ENCODE data around the gene FSTL5.

Gene FSTL5

DNA sequence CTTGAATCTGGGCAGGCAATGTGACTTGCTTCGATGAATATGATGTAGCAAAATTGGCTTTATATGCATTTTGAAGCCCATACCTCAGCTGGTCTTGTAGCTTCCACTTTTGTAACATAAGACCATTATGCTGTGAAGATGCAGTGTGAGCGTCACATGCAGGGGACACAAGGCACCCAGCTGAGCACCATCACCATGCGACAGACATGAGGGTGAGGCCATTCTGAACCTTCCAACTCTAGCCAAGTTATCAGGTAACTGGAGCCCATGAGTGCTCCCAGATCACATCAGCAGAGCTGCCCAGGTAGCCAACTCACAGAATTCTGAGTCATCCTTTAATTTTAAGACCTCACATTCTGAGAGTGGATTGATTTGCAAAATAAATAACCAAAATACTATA, 705.9 kb downstream of the FSTL5 start:
- Histone ChIP-seq H3K4me3 (ENCODE audit: insufficient read length, low read depth) (no peak overlapping the region), H3K9ac (ENCODE audit: insufficient read length, low read depth) (no peak overlapping the region), H3K36me3 (ENCODE audit: insufficient read depth, insufficient read length, low read length) (no peaks in the 10 kb centered on the region), H3K4me1 (ENCODE audit: insufficient read depth, insufficient read length) (no peaks in the 10 kb centered on the region), H3K9me3 (ENCODE audit: insufficient read depth, low read length) (no peaks in the 10 kb centered on the region), H3K27me3 (ENCODE audit: insufficient read depth, insufficient read length) (no peaks in the 10 kb centered on the region)
- TF ChIP-seq ZNF274 (IDR thresholded peaks at IDR 0.05; ENCODE audit: low read depth, low read length): no peak
- TF ChIP-seq SUZ12 (IDR thresholded peaks at IDR 0.05; ENCODE audit: extremely low read depth, insufficient read depth, insufficient read length): no peak
- no peak for TF ChIP-seq YY1 (IDR thresholded peaks at IDR 0.05; ENCODE audit: insufficient read depth, insufficient read length)
- DNase-seq (ENCODE audit: low read depth, low spot score): no peak

DNA sequence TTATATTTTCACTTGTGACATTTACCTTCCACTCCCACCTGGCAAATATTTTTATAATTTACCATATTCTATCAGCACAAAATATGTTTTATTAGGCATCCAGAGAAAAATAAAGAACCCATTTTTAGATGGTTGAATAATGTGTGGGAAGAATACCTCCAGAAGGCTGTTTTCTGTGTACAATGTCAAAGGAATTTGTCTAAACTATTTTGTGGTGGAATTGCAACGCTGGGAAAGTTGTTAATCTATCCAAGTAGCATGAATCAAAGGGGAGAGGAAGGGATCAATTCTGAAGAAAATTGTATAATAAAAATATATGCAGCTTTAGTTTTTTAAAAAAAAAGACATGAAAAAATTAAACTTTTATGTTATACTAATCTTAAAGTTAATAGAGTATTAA, 706.5 kb downstream of the FSTL5 start:
- Histone ChIP-seq H3K9me3 (ENCODE audit: insufficient read depth, low read length) (no peaks in the 10 kb centered on the region), H3K4me1 (ENCODE audit: insufficient read depth, insufficient read length) (no peaks in the 10 kb centered on the region), H3K27me3 (ENCODE audit: insufficient read depth, insufficient read length) (no peaks in the 10 kb centered on the region), H3K4me3 (ENCODE audit: insufficient read length, low read depth) (no peak overlapping the region), H3K36me3 (ENCODE audit: insufficient read depth, insufficient read length, low read length) (no peaks in the 10 kb centered on the region), H3K9ac (ENCODE audit: insufficient read length, low read depth) (no peak overlapping the region)
- no peak for TF ChIP-seq ZNF274 (IDR thresholded peaks at IDR 0.05; ENCODE audit: low read depth, low read length)
- TF ChIP-seq YY1 (IDR thresholded peaks at IDR 0.05; ENCODE audit: insufficient read depth, insufficient read length): no peak
- TF ChIP-seq SUZ12 (IDR thresholded peaks at IDR 0.05; ENCODE audit: extremely low read depth, insufficient read depth, insufficient read length): no peak
- no peak for DNase-seq (ENCODE audit: low read depth, low spot score)

DNA sequence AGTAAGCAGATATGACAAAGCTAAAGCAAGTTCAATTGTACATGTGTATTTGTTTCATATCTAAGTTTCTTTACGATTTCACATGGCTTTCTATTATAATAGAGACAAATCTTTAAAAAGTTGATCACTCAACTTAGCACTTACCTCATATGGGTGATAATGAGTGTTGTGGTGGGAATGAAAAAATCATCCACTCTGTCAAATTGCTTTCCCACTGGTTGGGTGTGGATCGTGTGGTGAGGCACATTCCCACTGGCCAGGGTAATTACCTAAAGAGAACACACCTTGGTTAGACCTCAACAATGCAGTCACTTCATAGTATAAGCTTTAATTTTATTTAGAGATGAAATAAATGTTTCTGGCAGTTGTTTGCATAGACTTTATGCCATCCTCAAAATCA, 708.9 kb downstream of the FSTL5 start:
- DNase-seq (ENCODE audit: low read depth, low spot score): no peak
- Histone ChIP-seq H3K4me1 (ENCODE audit: insufficient read depth, insufficient read length) (no peaks in the 10 kb centered on the region), H3K4me3 (ENCODE audit: insufficient read length, low read depth) (no peak overlapping the region), H3K27me3 (ENCODE audit: insufficient read depth, insufficient read length) (no peaks in the 10 kb centered on the region), H3K9ac (ENCODE audit: insufficient read length, low read depth) (no peak overlapping the region), H3K36me3 (ENCODE audit: insufficient read depth, insufficient read length, low read length) (no peaks in the 10 kb centered on the region), H3K9me3 (ENCODE audit: insufficient read depth, low read length) (no peaks in the 10 kb centered on the region)
- TF ChIP-seq YY1 (IDR thresholded peaks at IDR 0.05; ENCODE audit: insufficient read depth, insufficient read length): no peak
- no peak for TF ChIP-seq ZNF274 (IDR thresholded peaks at IDR 0.05; ENCODE audit: low read depth, low read length)

DNA sequence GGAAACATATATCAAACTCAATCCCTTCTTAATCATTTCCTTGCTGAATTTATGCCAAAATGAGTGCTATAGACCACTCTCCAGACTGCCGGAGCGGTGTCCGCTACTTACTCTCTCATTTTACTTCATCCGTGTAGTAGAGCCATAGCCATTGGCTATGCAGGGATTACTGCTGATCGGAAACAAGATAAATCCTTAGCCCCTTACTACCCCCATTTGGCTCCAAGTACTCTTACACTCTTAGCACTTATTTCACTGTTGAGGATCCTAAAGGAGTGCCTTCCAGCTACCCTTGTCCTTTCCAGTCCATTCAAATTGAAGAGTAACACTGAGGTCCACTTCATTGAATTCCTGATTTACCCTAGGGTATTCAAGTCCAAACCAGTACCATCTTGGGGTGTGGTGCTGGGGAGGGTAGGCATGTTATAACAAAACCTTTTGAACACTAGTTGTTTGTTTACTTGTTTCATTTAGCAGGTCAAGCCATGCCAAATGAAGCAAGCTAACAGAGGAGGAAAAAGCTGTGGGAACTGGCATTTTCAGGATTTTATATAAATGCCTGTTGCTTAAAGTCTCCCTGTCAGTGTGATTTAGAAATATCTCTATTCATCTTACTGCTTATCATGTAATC, 715.1 kb downstream of the FSTL5 start:
- Histone ChIP-seq H3K9me3 (ENCODE audit: insufficient read depth, low read length) (no peaks in the 10 kb centered on the region), H3K36me3 (ENCODE audit: insufficient read depth, insufficient read length, low read length) (no peaks in the 10 kb centered on the region), H3K27me3 (ENCODE audit: insufficient read depth, insufficient read length) (no peaks in the 10 kb centered on the region), H3K4me3 (ENCODE audit: insufficient read length, low read depth) (no peak overlapping the region), H3K9ac (ENCODE audit: insufficient read length, low read depth) (no peak overlapping the region), H3K4me1 (ENCODE audit: insufficient read depth, insufficient read length) (no peaks in the 10 kb centered on the region)
- no peak for TF ChIP-seq SUZ12 (IDR thresholded peaks at IDR 0.05; ENCODE audit: extremely low read depth, insufficient read depth, insufficient read length)
- TF ChIP-seq YY1 (IDR thresholded peaks at IDR 0.05; ENCODE audit: insufficient read depth, insufficient read length): no peak
- TF ChIP-seq ZNF274 (IDR thresholded peaks at IDR 0.05; ENCODE audit: low read depth, low read length): no peak
- DNase-seq (ENCODE audit: low read depth, low spot score): no peak

DNA sequence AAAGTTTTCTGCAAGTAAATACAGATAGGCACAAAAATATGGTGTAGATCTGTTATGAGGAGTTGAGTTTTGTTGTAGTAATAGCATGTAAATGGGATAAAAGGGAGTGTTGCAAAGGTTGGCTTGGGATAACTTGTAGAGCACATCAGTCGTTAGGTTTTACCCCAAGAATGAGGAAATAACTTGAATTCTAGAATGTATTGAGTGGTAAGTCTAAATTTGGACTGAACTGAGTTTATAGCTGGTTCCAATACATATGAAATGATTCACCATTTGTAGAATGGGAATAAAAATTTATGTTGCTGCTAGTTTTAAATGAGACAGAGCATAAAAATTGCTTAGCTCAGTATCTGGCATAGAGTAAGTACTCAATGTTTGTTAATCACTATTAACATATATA, 719.2 kb downstream of the FSTL5 start:
- H3K9me3 ChIP-seq (ENCODE audit: insufficient read depth, low read length): no peaks in the 10 kb centered on the region
- no peak for TF ChIP-seq YY1 (IDR thresholded peaks at IDR 0.05; ENCODE audit: insufficient read depth, insufficient read length)
- TF ChIP-seq ZNF274 (IDR thresholded peaks at IDR 0.05; ENCODE audit: low read depth, low read length): no peak
- TF ChIP-seq SUZ12 (IDR thresholded peaks at IDR 0.05; ENCODE audit: extremely low read depth, insufficient read depth, insufficient read length): no peak
- no peaks in the 10 kb centered on the region for H3K4me1 ChIP-seq (ENCODE audit: insufficient read depth, insufficient read length)
- H3K9ac ChIP-seq (ENCODE audit: insufficient read length, low read depth): no peak overlapping the region
- H3K36me3 ChIP-seq (ENCODE audit: insufficient read depth, insufficient read length, low read length): no peaks in the 10 kb centered on the region
- H3K27me3 ChIP-seq (ENCODE audit: insufficient read depth, insufficient read length): no peaks in the 10 kb centered on the region
- DNase-seq (ENCODE audit: low read depth, low spot score): no peak
- H3K4me3 ChIP-seq (ENCODE audit: insufficient read length, low read depth): no peak overlapping the region

DNA sequence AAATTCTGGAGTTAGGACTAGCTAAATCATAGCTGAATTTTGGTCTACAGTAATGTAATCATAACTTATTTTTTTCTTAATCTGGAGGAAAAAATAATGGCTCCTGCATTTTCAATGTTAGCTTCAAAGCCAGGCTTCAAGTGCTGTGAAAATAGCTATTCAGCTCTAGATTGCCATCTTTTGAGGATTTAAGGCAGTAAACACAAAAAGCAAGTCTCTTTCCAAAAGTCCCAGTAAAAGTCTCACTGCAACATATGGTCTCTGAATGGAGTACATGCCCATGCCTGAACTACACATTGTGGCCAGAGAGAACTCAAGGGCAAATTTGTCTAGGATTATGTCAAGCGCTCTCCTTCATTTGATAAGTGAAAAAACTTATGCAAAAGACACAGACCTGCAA, 720.9 kb downstream of the FSTL5 start:
- no peak for DNase-seq (ENCODE audit: low read depth, low spot score)
- H3K9ac ChIP-seq (ENCODE audit: insufficient read length, low read depth): no peak overlapping the region
- H3K9me3 ChIP-seq (ENCODE audit: insufficient read depth, low read length): no peaks in the 10 kb centered on the region
- H3K4me3 ChIP-seq (ENCODE audit: insufficient read length, low read depth): no peak overlapping the region
- H3K36me3 ChIP-seq (ENCODE audit: insufficient read depth, insufficient read length, low read length): no peaks in the 10 kb centered on the region
- no peaks in the 10 kb centered on the region for H3K4me1 ChIP-seq (ENCODE audit: insufficient read depth, insufficient read length)
- H3K27me3 ChIP-seq (ENCODE audit: insufficient read depth, insufficient read length): no peaks in the 10 kb centered on the region
- TF ChIP-seq SUZ12 (IDR thresholded peaks at IDR 0.05; ENCODE audit: extremely low read depth, insufficient read depth, insufficient read length) (no peak), ZNF274 (IDR thresholded peaks at IDR 0.05; ENCODE audit: low read depth, low read length) (no peak), YY1 (IDR thresholded peaks at IDR 0.05; ENCODE audit: insufficient read depth, insufficient read length) (no peak)

DNA sequence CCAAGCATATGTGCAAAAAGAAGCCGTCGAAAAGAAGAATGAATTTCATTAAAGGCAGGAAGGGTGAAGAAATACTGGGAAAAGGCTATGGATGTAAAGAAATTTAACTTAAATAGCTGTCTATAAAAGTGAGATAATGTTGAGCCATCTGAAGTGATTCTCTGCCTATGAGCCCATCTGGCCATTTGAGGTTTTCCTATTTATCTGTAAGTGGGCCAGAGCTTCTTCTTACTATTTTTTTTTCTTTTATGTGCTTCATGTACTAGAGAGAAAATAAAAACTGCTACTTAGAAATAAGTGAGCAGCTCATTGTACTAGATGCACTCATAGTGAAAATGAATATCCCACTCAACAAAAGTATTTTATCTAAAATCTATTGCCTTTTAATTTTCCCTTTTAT, 725.7 kb downstream of the FSTL5 start:
- DNase-seq (ENCODE audit: low read depth, low spot score): no peak
- H3K4me3 ChIP-seq (ENCODE audit: insufficient read length, low read depth): no peak overlapping the region
- no peaks in the 10 kb centered on the region for H3K4me1 ChIP-seq (ENCODE audit: insufficient read depth, insufficient read length)
- TF ChIP-seq ZNF274 (IDR thresholded peaks at IDR 0.05; ENCODE audit: low read depth, low read length) (no peak), YY1 (IDR thresholded peaks at IDR 0.05; ENCODE audit: insufficient read depth, insufficient read length) (no peak), SUZ12 (IDR thresholded peaks at IDR 0.05; ENCODE audit: extremely low read depth, insufficient read depth, insufficient read length) (no peak)
- H3K9me3 ChIP-seq (ENCODE audit: insufficient read depth, low read length): no peaks in the 10 kb centered on the region
- H3K9ac ChIP-seq (ENCODE audit: insufficient read length, low read depth): no peak overlapping the region
- H3K27me3 ChIP-seq (ENCODE audit: insufficient read depth, insufficient read length): no peaks in the 10 kb centered on the region
- no peaks in the 10 kb centered on the region for H3K36me3 ChIP-seq (ENCODE audit: insufficient read depth, insufficient read length, low read length)
